GM19468 (cell line): Measurements from ENCODE around the gene NSUN2.
A peak's percentile ranks its signal among the peaks of the same experiment; 100 is the strongest.
"Not testable (repeated sequence)": the region's sequence is repeated elsewhere in the genome, so short reads cannot be mapped to it uniquely, and the experiment has no call there.

ENCODE experiments used
- ATAC-seq: cut with Tn5 transposase; IDR thresholded peaks from one replicate; pipeline ENCODE4 v1.9.1; 2021; ENCODE audit warnings: mild to moderate bottlenecking, moderate library complexity, moderate number of reproducible peaks; ENCODE audit not compliant: unreplicated experiment; ENCODE audit errors: extremely low read depth

The NSUN2 gene

DNA sequence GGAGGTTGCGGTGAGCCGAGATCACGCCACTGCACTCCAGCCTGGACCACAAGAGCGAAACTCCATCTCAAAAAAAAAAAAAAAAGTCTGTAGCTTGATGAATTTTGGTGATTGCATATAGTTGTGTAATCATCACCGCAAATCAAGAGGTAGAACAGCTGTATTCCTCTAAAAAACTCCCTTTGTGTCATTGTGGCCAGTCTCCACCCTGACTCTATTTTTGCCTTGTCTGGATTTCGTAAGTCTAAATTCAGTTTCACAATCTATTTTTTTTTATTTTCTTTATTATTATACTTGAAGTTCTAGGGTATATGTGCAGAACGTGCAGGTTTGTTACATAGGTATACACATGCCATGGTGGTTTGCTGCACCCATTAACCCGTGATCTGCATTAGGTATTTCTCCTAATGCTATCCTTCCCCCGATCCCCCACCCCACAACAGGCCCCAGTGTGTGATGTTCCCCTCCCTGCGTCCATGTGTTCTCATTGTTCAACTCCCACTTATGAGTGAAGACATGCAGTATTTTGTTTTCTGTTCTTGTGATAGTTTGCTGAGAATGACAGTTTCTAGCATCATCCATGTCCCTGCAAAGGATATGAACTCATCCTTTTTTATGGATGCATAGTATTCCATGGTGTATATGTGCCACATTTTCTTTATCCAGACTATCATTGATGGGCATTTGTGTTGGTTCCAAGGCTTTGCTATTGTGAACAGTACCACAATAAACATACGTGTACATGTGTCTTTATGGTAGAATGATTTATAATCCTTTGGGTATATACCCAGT is 12.9 kb upstream of the NSUN2 start:
- not testable (repeated sequence) for ATAC-seq

- ATAC-seq, result no peak
These were observed 12.0 kb upstream of the NSUN2 start for GRCh38 chr5:6644794-6645241.

GRCh38 chr5:6642655-6643054 is 9.8 kb upstream of the NSUN2 start:
- ATAC-seq, result no peak

DNA sequence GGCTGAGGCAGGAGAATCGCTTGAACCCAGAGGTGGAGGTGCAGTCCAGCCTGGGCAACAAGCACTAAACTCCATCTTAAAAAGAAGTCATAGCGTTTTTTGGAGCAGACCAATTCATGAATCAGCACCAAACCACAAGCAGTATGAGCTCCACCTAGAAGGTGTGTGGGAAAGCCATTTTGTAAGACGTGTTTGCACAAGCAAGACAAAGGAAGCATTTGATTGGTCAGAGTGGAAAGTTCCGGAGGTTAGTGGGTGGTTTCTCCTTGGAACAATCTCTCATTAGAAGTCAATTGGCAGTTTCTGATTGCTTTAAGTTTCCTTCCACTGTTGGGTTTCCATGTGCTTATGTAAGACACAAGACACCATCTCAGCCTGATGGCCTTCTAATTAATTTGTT is 5.4 kb upstream of the NSUN2 start:
- ATAC-seq, result no peak

- no peak for ATAC-seq
These were observed 4.7 kb upstream of the NSUN2 start for GRCh38 chr5:6637590-6637989.

DNA sequence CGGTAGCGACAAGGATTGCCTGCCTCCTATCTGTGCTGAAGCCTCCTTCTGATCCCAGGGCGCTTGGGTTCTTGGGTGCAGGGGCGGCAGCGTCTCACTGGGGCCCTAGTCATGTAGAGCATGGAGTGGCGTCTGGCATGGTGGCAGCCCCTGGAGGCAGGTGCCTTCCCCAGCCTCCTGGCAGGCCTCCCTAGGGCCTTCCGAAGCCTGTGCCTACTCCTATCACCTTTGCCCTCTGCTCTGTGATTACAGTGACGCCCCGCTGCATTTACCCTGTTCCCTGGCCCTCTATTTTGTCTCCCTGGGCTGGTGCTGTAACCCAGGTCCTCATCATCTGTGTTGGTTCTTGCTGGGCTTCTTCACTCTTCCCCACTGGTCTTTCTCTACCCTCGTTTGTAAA is 4.2 kb upstream of the NSUN2 start:
- no peak for ATAC-seq

- ATAC-seq, result no peak
These were observed 3.4 kb upstream of the NSUN2 start for GRCh38 chr5:6636293-6636692.

- ATAC-seq, result no peak
These were observed 2.1 kb upstream of the NSUN2 start for GRCh38 chr5:6634788-6635430.

- no peak for ATAC-seq
These were observed 1.5 kb upstream of the NSUN2 start for GRCh38 chr5:6634306-6634705.

DNA sequence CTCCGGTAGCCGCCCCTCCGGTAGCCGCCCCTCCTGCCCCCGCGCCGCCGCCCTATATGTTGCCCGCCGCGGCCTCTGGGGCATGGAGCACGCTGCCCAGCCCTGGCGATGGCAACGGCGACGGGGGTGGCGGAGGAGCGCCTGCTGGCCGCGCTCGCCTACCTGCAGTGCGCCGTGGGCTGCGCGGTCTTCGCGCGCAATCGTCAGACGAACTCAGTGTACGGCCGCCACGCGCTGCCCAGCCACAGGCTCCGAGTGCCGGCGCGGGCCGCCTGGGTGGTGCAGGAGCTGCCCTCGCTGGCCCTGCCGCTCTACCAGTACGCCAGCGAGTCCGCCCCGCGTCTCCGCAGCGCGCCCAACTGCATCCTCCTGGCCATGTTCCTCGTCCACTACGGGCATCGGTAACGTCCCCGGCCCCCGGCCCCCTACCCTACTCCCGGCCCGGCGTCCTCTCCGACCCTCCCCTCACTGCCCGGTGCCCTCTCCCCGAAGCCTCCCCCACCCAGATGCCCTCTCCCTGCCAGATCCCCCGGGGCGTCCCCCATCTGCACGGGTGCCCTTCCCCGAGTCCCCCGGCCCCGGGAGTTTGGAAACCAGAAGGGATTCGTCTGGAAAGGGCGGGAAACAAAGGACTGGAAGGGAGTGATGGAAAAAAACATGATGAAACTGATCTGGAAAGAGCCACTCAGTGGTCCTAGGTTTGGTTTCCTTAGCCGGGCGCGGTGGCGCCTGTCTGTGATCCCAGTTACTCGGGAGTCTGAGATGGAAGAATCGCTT is 813 bp upstream of the NSUN2 start:
- ATAC-seq, result peak; percentile 38

GRCh38 chr5:6632324-6632887 is 438 bp downstream of the NSUN2 start:
- ATAC-seq, result peak; percentile 1

DNA sequence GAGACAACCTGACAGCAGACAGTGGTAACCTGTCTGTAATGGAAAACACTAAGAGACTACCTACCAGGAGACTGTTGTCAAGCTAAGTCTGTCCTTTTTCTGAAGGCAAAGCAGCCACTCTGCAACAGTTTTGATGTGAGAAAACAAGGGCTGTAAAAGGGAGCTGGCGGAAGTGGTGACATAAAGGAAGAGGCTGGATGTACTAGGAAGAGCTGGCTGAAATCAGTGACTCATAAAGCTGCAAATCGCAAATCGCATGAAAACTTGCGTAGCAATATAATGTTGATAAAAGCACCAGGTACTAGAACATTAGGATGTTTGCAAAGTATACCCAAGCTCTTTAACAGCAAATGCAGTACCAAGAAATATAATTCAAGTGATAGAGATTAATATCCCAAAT is 1.4 kb downstream of the NSUN2 start:
- ATAC-seq, result no peak

DNA sequence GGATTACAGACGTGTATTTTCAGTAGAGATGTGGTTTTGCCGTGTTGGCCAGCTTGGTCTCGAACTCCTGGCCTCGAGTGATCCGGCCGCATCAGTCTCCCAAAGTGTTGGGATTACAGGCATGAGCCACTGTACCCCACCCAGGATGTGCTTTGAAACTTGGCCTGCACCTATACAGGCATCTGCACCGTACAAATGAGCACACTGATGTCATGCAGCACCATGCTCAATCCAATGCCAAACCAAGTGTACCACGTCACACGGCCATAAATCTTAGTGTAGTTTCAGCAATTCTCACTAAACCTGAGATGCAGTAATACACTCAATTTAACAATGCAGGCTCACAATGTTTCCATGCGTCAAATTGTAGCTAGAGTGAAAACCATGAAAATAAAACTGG is 6.3 kb downstream of the NSUN2 start:
- no peak for ATAC-seq

GRCh38 chr5:6623941-6624340 is 8.9 kb downstream of the NSUN2 start:
- ATAC-seq, result no peak

DNA sequence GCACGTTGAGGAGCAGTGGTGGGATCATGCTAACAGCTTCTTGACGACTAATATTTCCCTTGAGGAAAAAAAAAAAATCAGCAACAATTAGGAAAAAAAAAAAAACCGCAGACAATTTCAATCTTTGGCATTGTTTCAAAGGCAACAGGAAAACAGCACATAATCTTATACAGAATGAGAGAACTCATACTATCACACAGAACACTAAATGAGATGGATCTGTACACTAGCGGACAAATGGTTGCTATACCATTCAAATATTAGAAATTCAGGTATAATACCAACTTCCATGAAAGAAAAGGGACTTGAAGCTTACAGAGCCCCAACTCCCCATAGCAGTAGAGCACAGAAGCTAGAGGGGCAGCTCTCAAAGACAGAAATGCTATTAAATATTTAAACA is 9.6 kb downstream of the NSUN2 start:
- ATAC-seq, result no peak

DNA sequence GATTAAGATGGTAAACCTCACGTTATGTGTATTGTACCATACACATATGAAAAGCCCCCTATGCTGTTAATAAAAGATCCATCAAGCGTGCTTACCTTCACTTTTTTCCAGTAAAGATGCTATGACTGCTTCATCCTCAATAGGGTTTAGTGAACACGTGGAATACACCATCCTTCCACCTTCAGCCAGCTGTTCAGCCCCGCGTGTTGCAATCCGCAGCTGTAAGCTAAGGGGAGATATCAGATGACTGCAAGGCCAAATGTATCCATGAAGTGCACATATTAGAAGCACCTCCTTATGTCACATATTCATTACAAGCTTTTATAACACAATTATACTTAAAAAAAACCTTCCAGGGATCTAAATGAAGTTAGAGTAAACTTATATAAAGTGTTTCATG is 16.2 kb downstream of the NSUN2 start:
- ATAC-seq, result no peak

- no peak for ATAC-seq
These were observed 17.6 kb downstream of the NSUN2 start for GRCh38 chr5:6615034-6615815.

DNA sequence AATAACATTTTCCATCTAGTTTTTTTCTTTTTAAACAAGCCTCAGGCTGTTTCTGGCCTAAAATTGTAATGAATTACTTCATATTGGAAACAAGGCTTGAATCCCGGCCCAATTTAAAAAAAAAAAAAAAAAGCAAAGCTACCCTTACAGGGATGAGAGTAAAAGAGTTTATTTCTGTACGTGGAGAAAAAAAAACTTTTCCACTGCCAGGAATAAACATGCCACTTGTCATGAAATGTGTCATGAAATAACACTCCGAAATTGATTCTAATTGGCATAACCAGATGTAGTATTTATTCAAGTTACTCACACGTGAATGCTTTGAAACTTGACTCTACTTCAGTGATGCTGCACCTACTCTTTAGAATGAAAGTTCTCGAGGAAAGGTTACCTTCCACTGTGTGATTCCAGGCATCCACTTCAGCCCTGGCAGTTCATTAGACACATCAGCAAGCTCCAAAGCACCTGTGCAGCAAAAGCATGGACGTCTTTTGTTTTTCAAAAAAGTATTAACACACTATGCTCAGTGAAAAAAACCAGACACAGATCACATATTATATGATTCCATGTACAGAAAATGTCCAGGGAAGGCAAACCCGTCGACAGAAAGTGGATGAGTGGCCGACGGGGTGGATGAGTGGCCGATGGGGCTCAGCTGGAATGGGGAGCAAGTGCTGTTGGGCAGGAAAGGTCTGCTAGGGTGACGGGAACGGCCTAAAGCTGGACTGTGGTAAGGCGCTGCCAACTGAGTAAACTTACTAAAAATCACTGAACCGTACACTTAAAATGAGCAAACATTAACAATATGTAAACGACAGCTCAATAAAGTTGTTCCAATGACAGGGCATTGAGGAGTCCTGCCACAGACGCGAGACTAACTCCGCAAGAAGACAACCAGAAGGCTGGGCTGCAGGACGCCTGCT is 21.2 kb downstream of the NSUN2 start:
- ATAC-seq, result no peak

DNA sequence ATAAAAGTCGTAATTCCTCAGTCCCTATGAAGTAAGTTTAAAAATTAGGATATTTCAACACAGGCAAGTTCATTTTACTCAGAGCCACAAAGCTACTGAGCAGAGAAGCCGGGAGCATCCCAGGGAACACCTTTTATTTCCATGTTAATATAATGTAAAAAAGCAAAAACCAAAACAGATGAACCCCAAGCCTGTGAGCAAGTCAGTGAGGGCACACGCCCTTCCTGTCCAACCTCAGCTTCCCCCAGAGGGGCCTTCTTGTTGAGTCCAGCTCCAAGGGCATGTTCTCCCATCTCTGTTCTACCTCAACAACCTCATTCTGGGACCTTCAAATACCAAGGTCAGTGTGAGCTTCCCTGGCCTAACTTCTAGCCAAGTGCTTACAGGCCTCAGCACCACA is 24.8 kb downstream of the NSUN2 start:
- ATAC-seq, result no peak
